ENCODE results near the gene CPVL.
A peak's percentile ranks its signal among the peaks of the same experiment; 100 is the strongest.

CPVL gene

DNA sequence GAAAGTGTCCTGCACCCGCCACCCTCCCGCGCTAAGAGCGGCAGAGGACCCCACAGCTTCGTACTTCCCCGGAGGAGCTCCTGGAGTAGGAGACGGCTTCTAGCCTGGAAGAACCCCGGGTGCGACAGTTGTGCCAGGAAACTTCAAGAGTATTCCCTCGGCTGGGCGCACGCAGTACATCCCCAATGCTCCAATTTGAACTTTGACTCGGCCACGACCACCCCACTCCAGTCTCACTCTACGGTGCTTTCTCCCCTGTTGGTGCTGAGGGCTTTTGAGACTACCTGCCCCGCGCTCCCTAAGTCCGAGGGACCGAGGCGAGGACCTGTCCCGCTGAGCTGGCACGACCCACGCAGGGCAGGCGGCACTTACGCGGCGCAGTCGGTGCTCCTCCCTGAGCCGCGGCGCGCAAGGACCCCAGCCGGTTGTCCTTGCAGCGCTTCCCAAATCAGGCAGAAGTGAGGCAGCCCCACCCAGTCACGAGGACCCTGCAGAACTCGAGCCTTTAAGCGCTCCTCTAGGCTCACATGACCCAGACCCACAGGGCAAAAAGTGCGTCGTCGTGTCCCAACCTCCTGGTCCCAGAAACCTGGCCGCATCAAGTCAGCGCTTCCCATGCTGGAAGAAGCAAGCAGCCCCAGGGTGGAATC is at the start of gene CPVL:
CPVL (minus strand) TSS at position 481 of the 650 bp plus-strand sequence. CDS start 25,476 bp downstream, outside the sequence.
- peak; percentile 54 for DNase-seq

DNA sequence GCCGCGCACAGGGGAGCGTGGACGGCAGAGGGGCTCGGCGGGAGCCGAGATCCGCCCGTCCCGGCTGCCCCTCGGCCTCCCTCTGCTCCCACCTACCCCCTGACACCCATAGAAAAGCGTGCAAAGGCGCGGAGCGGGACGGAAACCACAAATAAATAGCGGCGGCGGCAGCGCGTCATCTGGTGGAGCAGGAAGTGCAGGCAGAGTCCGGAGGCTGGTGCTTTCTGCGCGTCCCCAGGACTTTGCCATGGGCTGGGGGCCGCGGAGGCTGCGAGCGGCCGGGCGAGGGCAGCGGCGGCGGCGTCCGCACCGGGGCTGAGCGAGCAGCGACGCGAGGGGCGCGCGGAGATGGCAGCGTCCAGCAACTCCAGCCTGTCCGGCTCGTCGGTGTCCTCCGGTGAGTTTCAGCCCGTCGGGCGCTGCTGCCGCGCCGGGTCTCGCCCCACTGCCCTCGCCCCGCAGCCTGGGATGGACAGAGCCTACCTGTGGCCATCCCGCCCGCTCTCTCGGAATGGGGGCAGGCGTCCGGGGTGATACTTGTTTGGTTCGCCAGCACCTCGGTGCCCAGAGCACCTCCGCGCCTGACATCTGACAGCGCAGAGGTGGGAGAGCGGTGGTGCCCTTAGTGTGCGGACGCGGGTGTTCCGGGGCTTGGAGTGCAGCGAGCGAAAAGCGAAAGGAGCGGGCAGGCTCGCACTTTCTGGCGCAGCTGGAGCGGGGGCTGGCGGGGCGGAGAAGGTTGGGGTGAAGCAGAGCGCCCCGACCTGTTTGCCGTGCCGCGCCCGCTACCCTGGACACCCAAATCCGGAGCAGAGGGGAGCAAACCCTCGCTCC is 48.5 kb upstream of the CPVL start, which contains the start of gene CHN2:
CHN2 (plus strand) TSS at position 182 of the 834 bp plus-strand sequence.
- DNase-seq = peak; percentile 76

DNA sequence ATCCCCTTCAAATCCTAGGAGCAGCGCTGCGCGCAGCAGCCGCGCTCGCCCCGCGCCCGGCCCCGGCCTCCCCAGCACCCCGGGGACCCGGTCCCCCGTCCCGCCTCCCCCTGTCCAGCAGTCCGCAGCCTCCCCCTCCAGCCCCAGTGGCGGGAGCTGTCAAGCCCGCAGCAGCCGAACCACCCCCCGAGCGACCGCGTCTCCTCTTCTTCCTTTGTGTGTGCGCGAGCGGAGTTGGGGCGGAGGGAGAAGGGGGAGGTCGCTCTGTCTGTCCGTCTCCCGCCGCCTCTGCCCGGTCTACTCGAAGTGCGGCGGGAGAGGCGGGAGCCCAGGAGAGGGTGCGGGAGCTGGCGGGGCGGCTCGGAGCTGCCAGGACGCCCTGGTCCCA is 47.9 kb upstream of the CPVL start:
- peak; percentile 67 for DNase-seq

DNA sequence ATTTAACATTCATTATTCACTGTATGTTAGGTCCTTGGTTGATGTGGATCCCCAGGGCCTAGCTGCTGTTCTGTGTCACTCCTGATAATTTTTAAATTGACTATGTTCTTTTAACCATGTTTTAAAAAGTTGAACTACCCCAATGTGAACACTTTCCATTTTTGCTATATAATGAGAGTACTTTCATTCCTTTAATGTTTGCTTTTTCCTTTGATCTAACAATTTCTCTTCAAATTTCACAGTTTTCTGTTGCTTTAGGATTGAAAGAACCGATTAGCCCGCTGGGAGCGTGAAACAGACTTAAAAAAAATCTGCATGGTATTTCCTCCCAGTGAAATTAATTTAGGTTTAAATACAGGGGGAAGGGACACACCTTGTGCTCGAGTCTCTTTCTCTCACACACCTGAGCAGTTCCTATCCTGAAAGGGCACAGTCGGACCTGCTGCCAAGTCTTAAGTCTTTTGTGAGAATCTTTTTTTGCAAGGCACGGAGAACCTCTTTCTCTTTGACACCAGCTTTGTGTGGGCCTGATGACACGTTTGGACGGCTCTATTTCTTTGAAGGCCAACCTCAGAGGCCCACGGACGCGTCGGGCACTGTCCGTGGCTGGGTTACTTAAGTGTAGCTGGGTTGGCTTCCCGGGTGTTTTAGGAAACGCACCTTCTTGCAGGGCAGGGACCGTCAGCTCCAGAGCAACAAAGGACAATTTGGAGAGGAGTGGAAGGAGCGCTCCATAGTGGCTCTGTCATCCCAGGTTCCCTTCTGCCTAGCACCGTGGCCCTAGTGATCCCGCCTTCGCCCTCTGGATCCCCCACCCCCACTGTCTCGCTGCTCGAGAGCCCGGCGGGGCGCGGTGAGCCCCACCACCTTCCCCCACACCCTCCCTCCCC is 47.2 kb upstream of the CPVL start:
- no peak for DNase-seq

DNA sequence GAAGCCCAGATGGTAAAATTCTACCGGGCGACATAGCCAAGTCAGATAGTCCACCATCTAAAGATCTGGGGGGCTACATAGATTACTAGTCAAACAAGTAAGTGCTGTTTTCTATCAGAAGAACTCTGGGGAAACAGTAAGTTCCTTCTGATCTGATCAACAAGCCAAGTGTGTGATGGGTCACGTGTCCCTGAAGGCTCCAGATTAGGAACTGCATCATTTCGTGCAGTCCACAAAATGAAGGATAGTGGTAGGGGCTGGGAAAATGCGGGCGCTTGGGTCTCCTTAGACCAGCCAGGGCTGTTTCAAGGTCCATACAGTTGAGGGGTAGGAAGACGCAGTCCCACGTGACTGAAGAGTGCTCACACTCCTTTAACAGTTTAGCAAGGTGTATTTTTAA is 46.5 kb upstream of the CPVL start:
- no peak for DNase-seq

DNA sequence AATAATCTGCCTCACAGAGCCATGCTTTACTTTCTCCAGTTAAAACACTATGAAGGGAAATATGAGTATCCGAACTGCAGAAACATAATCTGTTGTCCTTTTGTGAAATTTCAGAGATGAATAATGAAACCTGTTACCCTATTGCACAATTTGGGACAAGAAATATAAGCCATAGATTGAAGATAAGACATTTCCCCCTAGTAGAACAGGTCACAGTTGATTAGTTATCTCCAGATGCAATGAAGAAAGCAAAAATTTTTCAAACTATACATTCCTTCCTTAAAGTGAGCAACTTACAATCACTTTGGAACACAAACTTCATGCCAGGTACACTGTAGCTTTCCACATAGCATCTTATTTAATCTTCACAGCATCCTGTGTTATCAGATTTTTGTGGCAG is 46.0 kb upstream of the CPVL start:
- no peak for DNase-seq

DNA sequence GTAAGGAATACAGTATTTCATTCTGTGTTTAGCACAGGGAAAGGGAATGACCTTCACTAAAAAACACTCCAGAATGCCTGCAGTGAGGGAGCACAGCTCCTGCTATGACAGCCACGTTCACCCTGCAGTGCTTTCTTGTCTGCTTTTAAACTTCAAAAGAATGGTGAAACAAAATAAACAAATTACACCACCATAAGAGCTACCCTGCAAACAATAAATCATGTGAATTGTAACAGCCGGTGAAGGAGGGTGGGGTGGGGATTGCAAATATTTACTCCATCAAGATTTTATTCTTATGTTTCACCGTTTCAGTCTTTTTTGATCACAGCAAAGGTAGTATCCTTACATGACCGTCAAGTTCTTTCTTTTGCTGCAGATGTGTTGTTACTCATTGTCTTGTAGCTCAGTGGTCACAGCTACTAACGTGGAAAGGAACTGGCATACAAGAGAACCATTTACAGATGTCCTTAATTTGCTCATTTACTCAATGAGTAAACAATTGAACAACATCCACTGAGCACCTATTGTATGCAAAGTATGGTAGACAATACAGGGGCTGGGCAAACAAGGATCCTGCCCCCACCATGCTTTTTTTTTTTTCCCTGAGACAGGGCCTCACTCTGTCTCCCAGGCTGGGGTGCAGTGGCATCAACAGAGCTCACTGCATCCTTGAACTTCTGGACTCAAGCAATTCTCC is 44.2 kb upstream of the CPVL start:
- no peak for DNase-seq

DNA sequence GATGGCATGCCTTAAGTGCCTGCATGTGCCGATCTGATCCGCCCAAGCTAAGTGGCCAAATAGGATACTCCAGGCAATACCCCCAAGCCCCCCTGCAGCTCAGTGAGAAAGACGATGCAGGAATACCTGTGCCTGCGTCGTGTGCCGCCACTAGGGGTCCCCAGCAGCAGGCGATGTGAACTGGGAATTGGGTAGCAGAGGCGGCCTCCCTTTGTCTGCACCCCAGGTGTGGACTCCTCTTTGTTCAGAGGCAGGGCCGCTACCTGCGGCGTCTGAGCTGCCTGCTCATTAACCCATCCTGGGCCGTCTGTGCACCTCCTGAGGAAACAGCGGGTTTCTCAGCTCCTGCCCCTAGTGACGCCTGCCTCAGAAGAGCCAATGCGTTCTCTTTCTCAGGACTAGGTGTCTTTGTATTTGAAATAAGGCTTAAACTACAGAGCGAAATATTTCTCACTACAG is 43.4 kb upstream of the CPVL start:
- peak; percentile 76 for DNase-seq

DNA sequence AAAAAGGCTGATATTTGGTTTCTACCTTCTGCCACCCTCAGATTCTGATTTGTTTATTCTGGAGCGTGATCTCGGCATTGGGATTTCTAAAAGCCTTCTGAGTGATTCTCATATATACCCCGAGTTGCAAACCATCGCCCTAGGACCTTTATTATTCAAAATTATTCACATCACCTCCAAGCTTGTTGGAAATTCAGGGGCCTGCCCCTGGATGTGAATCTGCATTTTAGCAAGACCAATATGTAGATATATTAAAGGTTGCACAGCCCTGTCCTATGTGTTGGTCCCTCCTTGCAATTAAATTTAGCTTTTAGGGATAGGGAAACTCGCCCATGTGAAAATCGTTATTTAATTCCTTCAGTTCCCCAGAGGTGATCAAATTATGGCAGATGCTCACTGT is 39.3 kb upstream of the CPVL start:
- no peak for DNase-seq

DNA sequence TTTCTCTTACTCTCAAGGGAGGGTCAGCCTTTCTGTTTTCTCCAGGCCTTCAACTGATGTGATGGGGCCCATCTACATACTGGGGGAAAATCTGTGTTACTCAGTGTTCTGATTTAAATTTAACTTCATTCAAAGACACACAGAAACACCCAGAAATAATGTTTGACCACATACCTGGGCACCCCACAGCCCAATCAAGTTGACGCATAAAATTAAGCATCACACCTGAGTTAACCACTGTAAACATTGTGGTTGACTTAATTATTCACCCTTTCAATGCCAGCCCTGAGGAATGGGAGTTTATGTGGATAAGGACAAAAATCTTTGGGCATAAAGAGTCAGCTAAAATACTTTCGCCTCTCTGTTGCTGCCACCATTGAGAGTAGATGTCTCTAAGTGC is 38.3 kb upstream of the CPVL start:
- DNase-seq = no peak

DNA sequence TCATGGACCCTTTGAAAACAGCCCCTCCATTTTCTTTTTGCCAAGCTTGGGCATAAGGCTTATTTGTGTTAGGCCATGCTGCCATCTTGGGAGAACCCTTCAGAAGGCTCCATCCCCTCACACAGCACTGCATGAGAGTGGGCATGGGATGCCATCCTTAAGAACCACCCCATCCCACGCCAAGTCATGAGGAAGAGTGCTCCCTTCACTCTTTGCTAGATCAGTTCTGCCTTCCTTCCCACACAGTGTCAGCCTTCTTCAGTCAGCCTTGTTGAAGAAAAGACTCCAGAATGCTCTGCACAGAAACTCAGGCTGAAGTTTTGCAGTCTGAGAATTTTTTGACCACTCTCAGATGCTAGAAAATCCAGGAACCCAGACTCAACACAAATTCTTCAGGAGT is 32.8 kb upstream of the CPVL start:
- no peak for DNase-seq

DNA sequence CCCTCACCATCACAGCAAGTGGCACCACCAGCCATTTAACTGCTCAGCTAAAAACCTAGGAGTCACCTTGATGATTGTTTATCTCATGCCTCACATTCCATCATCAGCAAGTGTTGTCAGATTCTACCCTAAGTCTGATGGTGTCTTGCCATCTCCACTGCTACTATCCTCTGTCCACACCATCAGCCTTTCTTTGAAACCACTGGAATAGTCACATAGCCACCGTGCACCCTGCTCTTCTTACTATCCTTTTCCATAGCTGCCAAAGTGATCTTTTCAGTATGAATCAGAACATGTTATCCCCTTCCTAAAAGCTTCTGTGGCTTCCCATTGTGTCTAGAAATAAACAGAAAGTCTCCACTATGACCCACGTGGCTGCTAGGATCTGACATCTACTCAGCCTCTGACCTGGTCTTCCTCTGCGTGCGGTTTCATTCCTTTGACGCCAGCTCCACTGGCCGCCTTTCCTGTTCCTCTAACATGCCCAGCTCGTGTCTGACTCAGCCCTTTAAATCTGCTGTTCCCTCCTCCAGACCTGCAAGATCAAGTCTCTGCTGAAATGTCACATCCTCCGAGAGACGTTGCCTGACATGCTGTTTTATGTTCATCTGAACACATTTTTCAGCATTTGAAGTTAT is 31.7 kb upstream of the CPVL start:
- no peak for DNase-seq

DNA sequence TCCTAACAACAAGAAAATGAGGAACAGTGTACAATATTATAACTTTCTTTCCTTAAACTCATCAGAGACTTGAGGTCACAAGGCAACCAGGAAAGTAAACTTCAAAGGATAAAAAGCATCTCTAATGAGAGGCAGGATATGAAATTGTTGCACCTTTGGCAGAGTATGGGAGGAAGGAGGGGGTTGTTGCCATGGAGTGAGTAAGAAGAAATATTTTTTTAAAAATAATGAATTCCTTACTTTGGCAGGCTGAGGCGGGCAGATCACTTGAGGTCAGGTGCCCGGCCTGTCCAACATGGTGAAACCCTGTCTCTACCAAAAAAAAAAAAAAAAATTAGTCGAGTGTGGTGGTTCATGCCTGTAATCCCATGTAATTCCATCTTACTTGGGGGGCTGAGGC is 27.1 kb upstream of the CPVL start:
- DNase-seq = no peak

DNA sequence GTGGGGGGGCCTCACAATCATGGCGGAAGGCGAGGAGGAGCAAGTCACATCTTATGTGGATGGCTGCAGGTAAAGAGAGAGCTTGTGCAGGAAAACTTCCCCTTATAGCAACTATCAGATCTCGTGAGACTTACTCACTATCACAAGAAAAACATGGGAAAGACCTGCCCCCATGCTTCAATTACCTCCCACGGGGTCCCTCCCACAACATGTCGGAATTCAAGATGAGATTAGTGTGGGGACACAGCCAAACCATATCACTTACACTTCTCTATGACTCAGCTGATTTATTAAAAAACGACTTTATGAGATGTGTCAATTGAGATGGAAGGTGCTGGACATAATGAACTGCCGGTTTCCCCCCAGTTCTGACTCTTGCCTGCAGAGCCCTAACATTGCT is 24.4 kb upstream of the CPVL start:
- no peak for DNase-seq

DNA sequence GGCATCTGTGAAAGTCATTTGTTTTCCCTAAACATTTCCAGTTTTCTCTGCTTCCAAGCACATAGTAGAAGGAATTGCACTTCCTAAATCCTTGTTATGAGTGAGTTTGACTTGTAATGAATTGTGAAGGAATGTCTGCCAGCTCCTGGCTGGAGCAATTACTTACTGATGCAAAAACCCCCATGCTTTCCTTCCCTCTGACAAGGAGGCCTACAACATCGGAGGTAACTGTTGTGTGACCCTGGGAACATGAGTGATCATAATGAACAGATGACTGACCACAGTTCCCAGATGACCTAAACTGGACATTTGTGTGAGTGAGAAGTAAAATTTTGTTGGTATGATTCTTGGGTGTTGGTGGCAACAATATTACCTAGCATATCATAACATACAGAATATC is 21.4 kb upstream of the CPVL start:
- no peak for DNase-seq

DNA sequence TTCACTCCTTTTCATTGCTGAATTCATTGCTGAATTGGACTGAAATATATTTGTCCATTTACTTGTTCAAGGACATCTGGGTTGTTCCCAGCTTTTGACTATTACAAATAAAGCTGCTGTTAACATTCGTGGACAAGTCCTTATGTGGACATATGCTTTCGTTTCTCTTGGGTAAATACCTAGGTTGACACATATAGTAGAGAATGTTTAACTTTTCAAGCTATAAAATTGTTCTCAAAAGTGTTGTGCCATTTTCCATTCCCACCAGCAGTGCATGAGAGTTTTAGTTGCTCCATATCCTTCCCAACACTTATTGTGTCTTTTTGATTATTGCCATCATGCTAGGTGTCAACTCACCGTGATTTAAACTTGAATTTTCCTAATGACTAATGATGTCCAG is 17.5 kb upstream of the CPVL start:
- no peak for DNase-seq

DNA sequence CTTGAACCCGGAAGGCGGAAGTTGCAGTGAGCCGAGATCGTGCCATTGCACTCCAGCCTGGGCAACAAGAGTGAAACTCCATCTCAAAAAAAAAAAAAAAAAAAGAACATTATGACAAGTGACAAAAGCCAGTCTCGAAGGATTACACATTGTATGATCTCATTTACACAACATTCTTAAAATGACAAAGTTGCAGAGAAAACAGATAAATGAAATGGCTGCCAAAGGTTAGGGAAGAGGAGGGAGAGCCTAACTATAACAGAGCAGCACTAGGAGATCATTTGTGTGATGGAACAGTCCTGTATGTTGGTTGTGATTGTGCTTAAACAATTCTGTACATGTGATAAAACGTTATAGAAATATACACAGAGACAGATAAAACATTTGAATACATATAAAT is 16.2 kb upstream of the CPVL start:
- no peak for DNase-seq

DNA sequence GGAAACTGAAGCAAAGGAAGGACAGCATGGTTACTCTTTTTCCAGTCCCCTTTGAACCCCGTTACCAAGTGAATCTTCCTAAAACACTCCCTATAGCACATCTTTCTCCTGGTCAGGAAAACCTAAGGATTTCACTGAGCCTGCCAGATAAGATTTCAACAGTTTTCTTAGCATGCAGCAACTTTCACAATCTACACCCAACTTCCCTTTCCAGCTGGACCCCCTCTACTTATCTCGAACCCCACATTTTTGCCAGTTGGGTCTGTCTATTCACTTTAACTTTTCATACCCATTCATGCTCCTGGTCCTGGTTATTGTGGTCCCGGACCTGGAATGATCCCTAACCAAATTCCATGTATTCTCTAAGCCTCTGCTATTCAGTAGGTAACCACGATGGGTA is 14.9 kb upstream of the CPVL start:
- DNase-seq = no peak

DNA sequence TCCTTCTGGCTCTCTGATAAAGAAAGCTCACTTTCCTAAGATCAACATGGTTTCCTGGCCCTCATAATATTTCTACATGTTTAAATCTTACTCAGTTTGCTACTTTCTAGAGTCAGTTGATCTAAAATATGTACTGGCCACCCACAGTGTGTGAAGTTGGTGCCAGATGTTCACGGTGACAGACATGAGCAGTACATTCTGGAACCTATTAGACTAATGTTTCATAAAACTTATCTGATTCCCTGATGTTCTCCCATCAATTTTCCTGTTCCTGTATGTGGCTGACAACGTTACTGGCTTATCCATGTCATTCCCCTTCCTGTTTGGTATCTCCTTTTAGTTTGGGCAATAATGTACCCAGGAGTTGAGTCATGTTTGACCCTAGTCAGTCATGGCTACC is 13.7 kb upstream of the CPVL start:
- DNase-seq = no peak

DNA sequence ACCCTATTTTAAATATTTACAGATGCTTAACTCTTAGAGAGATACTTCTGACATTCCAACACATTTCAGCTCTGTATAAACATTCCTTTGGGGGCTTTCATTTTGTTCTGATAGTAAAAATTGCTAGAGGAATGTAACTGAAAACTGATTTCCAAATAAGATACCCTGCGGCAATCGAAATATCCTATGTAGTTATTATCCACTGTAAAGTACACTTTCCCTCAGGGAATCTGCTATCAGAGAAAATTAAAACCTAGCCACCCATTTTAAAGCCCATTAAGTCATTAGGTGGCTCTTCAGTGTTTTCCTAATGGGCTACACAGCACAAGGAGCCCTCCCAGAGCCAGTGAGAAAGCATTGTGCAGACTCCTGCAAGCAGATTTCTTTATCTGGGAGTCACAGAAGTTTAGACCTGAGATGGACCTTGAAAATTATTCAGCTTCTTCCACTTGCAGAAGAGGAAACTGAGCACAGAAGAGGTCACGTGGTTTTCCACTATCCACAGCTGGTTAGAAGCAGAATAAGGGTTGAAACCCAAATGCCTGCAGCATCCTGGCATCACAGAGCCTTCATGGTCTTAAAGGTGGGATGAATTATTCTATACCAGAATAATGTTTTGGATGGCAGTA is 12.6 kb upstream of the CPVL start:
- no peak for DNase-seq

DNA sequence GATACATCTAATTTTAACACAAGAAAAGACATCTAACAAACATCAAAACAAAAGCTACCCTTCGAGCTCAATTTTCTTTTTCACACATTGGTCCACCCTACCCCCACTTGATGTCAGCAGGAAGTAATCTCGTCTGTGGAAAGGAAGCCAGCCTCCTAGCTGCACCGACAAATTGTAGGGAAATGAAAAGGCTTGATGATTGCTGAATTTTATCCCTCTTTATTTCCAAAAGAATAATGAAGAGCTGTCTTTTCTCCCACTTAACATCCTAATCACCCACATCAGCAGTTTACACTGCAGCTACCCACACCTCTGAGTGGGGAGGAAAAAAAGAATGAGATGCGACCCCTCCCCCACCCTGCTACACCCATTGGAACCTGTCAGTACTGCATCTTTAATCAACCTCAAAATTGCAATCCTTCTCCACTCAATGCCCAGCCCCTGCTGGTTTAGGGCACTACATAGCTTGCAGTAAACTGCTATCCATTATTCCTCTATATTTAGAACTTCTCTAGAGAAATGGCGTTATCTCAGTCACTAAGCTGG is 10.6 kb upstream of the CPVL start:
- no peak for DNase-seq
